ENCODE data around the gene PTPRU. TPM values are rescaled to one million over a fixed set of nuclear protein-coding genes. Genes with fewer than 3 reads are reported as not detected.

Gene PTPRU
- total and polyA plus RNA-seq, 2 of the 8 experiments (the other 6 are each of a cell fraction or from before 2014, with no cell fraction given) = 33.8 to 41.8 TPM

DNA sequence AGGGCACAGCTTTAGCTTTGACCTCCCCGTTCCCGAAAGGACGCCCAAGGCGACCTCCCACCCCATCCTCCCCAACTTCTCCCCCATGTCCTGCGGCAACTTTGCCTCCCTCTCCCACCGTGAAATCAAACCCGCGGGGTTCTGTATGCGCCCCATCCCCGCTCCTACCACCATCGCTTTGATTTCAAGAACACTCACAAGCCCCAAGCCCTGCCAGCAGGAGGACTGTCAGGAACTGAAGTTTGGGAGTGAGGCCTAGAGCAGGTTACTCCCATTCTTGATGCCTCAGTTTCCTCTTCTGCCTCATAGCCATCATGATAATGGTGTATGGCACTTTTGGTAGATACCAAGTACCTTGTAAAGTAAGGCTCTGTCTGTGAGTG is 2.3 kb downstream of the PTPRU start (continued):
- TF ChIP-seq, protein P1, sequence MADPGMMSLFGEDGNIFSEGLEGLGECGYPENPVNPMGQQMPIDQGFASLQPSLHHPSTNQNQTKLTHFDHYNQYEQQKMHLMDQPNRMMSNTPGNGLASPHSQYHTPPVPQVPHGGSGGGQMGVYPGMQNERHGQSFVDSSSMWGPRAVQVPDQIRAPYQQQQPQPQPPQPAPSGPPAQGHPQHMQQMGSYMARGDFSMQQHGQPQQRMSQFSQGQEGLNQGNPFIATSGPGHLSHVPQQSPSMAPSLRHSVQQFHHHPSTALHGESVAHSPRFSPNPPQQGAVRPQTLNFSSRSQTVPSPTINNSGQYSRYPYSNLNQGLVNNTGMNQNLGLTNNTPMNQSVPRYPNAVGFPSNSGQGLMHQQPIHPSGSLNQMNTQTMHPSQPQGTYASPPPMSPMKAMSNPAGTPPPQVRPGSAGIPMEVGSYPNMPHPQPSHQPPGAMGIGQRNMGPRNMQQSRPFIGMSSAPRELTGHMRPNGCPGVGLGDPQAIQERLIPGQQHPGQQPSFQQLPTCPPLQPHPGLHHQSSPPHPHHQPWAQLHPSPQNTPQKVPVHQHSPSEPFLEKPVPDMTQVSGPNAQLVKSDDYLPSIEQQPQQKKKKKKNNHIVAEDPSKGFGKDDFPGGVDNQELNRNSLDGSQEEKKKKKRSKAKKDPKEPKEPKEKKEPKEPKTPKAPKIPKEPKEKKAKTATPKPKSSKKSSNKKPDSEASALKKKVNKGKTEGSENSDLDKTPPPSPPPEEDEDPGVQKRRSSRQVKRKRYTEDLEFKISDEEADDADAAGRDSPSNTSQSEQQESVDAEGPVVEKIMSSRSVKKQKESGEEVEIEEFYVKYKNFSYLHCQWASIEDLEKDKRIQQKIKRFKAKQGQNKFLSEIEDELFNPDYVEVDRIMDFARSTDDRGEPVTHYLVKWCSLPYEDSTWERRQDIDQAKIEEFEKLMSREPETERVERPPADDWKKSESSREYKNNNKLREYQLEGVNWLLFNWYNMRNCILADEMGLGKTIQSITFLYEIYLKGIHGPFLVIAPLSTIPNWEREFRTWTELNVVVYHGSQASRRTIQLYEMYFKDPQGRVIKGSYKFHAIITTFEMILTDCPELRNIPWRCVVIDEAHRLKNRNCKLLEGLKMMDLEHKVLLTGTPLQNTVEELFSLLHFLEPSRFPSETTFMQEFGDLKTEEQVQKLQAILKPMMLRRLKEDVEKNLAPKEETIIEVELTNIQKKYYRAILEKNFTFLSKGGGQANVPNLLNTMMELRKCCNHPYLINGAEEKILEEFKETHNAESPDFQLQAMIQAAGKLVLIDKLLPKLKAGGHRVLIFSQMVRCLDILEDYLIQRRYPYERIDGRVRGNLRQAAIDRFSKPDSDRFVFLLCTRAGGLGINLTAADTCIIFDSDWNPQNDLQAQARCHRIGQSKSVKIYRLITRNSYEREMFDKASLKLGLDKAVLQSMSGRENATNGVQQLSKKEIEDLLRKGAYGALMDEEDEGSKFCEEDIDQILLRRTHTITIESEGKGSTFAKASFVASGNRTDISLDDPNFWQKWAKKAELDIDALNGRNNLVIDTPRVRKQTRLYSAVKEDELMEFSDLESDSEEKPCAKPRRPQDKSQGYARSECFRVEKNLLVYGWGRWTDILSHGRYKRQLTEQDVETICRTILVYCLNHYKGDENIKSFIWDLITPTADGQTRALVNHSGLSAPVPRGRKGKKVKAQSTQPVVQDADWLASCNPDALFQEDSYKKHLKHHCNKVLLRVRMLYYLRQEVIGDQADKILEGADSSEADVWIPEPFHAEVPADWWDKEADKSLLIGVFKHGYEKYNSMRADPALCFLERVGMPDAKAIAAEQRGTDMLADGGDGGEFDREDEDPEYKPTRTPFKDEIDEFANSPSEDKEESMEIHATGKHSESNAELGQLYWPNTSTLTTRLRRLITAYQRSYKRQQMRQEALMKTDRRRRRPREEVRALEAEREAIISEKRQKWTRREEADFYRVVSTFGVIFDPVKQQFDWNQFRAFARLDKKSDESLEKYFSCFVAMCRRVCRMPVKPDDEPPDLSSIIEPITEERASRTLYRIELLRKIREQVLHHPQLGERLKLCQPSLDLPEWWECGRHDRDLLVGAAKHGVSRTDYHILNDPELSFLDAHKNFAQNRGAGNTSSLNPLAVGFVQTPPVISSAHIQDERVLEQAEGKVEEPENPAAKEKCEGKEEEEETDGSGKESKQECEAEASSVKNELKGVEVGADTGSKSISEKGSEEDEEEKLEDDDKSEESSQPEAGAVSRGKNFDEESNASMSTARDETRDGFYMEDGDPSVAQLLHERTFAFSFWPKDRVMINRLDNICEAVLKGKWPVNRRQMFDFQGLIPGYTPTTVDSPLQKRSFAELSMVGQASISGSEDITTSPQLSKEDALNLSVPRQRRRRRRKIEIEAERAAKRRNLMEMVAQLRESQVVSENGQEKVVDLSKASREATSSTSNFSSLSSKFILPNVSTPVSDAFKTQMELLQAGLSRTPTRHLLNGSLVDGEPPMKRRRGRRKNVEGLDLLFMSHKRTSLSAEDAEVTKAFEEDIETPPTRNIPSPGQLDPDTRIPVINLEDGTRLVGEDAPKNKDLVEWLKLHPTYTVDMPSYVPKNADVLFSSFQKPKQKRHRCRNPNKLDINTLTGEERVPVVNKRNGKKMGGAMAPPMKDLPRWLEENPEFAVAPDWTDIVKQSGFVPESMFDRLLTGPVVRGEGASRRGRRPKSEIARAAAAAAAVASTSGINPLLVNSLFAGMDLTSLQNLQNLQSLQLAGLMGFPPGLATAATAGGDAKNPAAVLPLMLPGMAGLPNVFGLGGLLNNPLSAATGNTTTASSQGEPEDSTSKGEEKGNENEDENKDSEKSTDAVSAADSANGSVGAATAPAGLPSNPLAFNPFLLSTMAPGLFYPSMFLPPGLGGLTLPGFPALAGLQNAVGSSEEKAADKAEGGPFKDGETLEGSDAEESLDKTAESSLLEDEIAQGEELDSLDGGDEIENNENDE (IDR thresholded peaks at IDR 0.05; ENCODE audit: insufficient replicate concordance, low read length) = no peak
- peak; percentile 50 for TF ChIP-seq EZH2 (IDR thresholded peaks at IDR 0.05; ENCODE audit: low read depth, low read length, severe bottlenecking)
- TF ChIP-seq SUZ12 (IDR thresholded peaks at IDR 0.05; ENCODE audit: low read length) = peak; percentile 53; the same call in 1 of the 2 replicates

All from H1 (cell line).